ENCODE results near the gene STAC3. TPM values are rescaled to one million over a fixed set of nuclear protein-coding genes. Genes with fewer than 3 reads are reported as not detected.

Gene STAC3
- total and polyA plus RNA-seq, 12 donors, result 0.30 to 2.9 (median 0.98) TPM

GRCh38 chr12:57229046-57229633 lies 21.8 kb downstream of the STAC3 start:
- no peaks in the 10 kb centered on the region for H3K9me3 ChIP-seq
- H3K27me3 ChIP-seq, result peaks cover 16 to 39% (median 35%) of the 10 kb centered on the region in 7 donors
- 11 to 14% methylated on average over 9 of the region's 9 CpGs for WGBS, 2 donors
- DNase-seq (no peak), ATAC-seq (peak in 1 of 8 donors; percentile 1)
- intact Hi-C loops (cut with DNase I), result no loop called here
- H3K27ac ChIP-seq, result peak overlapping the region in 8 of 10 donors; percentile 72 to 90 (median 78)
- TF ChIP-seq CTCF (IDR thresholded peaks at IDR 0.05), result peak in 2 of 9 donors; percentile 5 to 12
- peaks cover 0 to 31% (median 24%) of the 10 kb centered on the region in 9 donors for H3K36me3 ChIP-seq
- H3K4me1 ChIP-seq, result peaks cover 3 to 69% (median 36%) of the 10 kb centered on the region in 9 donors
- H3K4me3 ChIP-seq, result peak overlapping the region; percentile 59 to 78 (median 68)

- Histone ChIP-seq H3K4me3 (peak overlapping the region in 4 of 10 donors; percentile 14 to 26 (median 21)), H3K9me3 (no peaks in the 10 kb centered on the region), H3K27ac (no peak overlapping the region), H3K36me3 (peaks cover 0 to 15% (median 9%) of the 10 kb centered on the region in 9 donors), H3K27me3 (peaks cover 16 to 55% (median 52%) of the 10 kb centered on the region in 7 donors), H3K4me1 (peaks cover 3 to 56% (median 33%) of the 10 kb centered on the region in 9 donors)
- no peak for ATAC-seq
- 53 to 55% methylated on average over 7 to 8 of the region's 8 CpGs for WGBS, 2 donors
- TF ChIP-seq CTCF (IDR thresholded peaks at IDR 0.05), result no peak
- no peak for DNase-seq
- intact Hi-C loops (cut with DNase I), result no loop called here
Observed at GRCh38 chr12:57227315-57228115, 23.5 kb downstream of the STAC3 start.

- 11 to 13% methylated on average over 32 to 35 of the region's 35 CpGs for WGBS, 2 donors
- DNase-seq (peak in 1 of 2 donors; percentile 11), ATAC-seq (no peak)
- no peaks in the 10 kb centered on the region for H3K9me3 ChIP-seq
- TF ChIP-seq CTCF (IDR thresholded peaks at IDR 0.05), result no peak
- intact Hi-C loops (cut with DNase I), result no loop called here
- peaks cover 16 to 62% (median 59%) of the 10 kb centered on the region in 7 donors for H3K27me3 ChIP-seq
- H3K36me3 ChIP-seq, result peaks cover 0 to 7% (median 1%) of the 10 kb centered on the region in 9 donors
- H3K4me1 ChIP-seq, result peaks cover 3 to 55% (median 33%) of the 10 kb centered on the region in 9 donors
- no peak overlapping the region for H3K27ac ChIP-seq
- peak overlapping the region in 5 of 10 donors; percentile 14 to 26 (median 20) for H3K4me3 ChIP-seq
Observed at GRCh38 chr12:57226588-57227314, 24.2 kb downstream of the STAC3 start.

GRCh38 chr12:57225680-57226210 lies 25.2 kb downstream of the STAC3 start:
- 39 to 42% methylated on average over 18 of the region's 18 CpGs for WGBS, 2 donors
- no peak overlapping the region for H3K4me3 ChIP-seq
- ATAC-seq (no peak), DNase-seq (no peak)
- H3K4me1 ChIP-seq, result peaks cover 2 to 44% (median 27%) of the 10 kb centered on the region in 9 donors
- no peak overlapping the region for H3K27ac ChIP-seq
- no peaks in the 10 kb centered on the region for H3K9me3 ChIP-seq
- intact Hi-C loops (cut with DNase I), result no loop called here
- H3K27me3 ChIP-seq, result peaks cover 16 to 72% (median 69%) of the 10 kb centered on the region in 7 donors
- no peak for TF ChIP-seq CTCF (IDR thresholded peaks at IDR 0.05)
- H3K36me3 ChIP-seq, result no peaks in the 10 kb centered on the region

Measured in heart right ventricle (tissue), 16 donors.